ENCODE results near the gene SPECC1. TPM values are rescaled to one million over a fixed set of nuclear protein-coding genes. Genes with fewer than 3 reads are reported as not detected.

SPECC1 gene
- total RNA-seq, 1 donor from 2014 or later, result 65.7 TPM

DNA sequence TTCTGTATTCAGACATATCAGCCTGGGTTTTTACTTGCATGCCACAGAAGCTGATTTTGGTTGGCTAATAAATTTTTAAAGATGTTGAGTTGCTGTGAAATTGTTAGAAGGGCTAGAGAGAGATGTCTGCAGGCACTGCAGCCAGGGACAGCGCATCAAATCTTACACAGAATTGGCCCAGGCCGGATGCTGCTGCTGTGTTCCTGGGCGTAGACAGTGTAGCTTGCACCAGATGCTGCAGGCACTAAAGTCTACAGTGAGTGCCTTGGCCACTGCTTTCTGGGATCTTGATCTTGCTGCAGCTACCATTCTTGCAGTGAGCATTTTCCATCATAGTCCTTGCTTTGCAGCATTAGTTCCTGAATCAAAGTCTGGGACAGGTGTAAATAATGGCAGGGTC lies 169.9 kb downstream of the SPECC1 start:
- Mint-ChIP-seq H3K4me1 (ENCODE audit: unreplicated experiment) (no peaks in the 10 kb centered on the region), H3K36me3 (ENCODE audit: low read depth, unreplicated experiment) (no peaks in the 10 kb centered on the region), H3K4me3 (ENCODE audit: unreplicated experiment) (no peak overlapping the region), H3K9me3 (ENCODE audit: unreplicated experiment) (no peaks in the 10 kb centered on the region), H3K27me3 (ENCODE audit: unreplicated experiment) (no peaks in the 10 kb centered on the region), H3K27ac (ENCODE audit: unreplicated experiment) (no peak overlapping the region)
- DNase-seq (ENCODE audit: low spot score), result no peak
- TF ChIP-seq, protein P1, sequence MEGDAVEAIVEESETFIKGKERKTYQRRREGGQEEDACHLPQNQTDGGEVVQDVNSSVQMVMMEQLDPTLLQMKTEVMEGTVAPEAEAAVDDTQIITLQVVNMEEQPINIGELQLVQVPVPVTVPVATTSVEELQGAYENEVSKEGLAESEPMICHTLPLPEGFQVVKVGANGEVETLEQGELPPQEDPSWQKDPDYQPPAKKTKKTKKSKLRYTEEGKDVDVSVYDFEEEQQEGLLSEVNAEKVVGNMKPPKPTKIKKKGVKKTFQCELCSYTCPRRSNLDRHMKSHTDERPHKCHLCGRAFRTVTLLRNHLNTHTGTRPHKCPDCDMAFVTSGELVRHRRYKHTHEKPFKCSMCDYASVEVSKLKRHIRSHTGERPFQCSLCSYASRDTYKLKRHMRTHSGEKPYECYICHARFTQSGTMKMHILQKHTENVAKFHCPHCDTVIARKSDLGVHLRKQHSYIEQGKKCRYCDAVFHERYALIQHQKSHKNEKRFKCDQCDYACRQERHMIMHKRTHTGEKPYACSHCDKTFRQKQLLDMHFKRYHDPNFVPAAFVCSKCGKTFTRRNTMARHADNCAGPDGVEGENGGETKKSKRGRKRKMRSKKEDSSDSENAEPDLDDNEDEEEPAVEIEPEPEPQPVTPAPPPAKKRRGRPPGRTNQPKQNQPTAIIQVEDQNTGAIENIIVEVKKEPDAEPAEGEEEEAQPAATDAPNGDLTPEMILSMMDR (IDR thresholded peaks at IDR 0.05; ENCODE audit: unreplicated experiment), result no peak

DNA sequence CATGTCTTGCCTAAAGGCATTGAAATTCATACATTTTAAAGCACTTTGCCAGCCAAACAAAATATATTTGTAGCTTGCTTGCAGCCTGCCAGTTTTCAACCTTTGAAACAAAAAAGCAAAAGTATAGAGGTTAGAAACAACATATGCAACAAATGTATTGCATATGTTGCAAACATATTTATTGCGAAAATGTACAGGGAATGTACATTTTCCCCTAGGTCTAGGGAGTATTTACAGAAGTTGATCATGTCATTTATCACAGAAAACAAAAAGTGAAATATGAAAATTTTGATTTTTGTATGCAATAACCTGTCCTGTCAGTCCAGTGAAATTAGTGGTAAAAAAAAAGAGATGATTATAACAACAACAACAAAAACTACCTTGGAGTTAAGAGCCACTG lies 171.5 kb downstream of the SPECC1 start:
- no peak overlapping the region for H3K4me3 Mint-ChIP-seq (ENCODE audit: unreplicated experiment)
- no peak overlapping the region for H3K27ac Mint-ChIP-seq (ENCODE audit: unreplicated experiment)
- no peaks in the 10 kb centered on the region for H3K4me1 Mint-ChIP-seq (ENCODE audit: unreplicated experiment)
- H3K36me3 Mint-ChIP-seq (ENCODE audit: low read depth, unreplicated experiment), result no peaks in the 10 kb centered on the region
- TF ChIP-seq, protein P1 (IDR thresholded peaks at IDR 0.05; ENCODE audit: unreplicated experiment), result no peak
- no peaks in the 10 kb centered on the region for H3K9me3 Mint-ChIP-seq (ENCODE audit: unreplicated experiment)
- no peak for DNase-seq (ENCODE audit: low spot score)
- H3K27me3 Mint-ChIP-seq (ENCODE audit: unreplicated experiment), result no peaks in the 10 kb centered on the region

DNA sequence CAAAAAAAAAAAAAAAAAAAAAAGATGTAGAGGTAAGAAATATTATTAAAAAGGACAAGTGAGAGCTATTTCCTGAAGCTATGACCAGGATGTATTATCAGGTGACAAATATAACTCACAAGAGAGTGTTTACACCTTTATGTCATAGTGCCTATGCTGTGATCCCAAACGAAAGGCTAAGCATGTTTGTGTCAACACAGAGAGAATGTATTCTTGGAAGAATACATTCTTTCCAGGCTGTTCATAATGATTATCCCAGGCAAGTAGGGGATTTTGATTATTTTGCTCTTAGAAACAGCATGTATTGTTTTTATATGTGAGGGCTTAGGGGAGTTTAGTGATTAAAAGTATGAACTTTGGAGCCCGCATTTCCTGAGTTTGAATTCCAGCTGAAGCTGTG lies 175.0 kb downstream of the SPECC1 start:
- Mint-ChIP-seq H3K4me1 (ENCODE audit: unreplicated experiment) (no peaks in the 10 kb centered on the region), H3K27ac (ENCODE audit: unreplicated experiment) (no peak overlapping the region), H3K4me3 (ENCODE audit: unreplicated experiment) (no peak overlapping the region), H3K27me3 (ENCODE audit: unreplicated experiment) (no peaks in the 10 kb centered on the region), H3K36me3 (ENCODE audit: low read depth, unreplicated experiment) (no peaks in the 10 kb centered on the region), H3K9me3 (ENCODE audit: unreplicated experiment) (no peaks in the 10 kb centered on the region)
- TF ChIP-seq, protein P1 (IDR thresholded peaks at IDR 0.05; ENCODE audit: unreplicated experiment), result no peak
- no peak for DNase-seq (ENCODE audit: low spot score)

DNA sequence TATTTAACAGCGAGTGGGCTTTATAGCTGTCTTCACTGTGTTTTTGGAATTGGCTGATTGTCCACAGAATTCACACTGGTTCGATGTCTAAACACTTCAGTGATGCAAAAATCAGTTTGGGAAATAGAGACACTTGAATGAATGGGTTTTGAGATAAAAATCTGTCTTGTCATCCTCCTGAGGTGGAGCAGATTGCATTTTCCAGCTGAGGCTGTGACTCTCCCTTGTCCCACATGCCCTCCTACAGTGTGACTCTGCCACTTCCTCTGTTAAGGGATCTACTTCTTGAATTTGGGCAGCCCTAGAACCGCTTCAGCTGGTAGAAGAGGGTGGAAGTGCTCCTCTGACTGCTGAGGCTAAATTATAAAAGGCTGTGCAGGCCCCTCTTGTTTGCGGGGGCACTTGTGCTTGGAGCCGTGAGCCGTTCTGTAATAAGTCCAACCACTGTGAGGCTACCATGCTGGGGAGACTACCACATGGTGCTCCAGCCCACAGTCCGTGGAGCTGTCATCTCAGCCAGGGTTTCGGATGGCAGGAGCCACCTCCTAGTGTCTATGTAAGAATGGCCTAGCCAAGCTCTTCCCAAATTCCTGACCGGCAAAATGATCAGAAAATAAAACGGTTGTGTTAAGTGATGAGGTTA lies 175.9 kb downstream of the SPECC1 start:
- H3K36me3 Mint-ChIP-seq (ENCODE audit: low read depth, unreplicated experiment), result no peaks in the 10 kb centered on the region
- H3K4me1 Mint-ChIP-seq (ENCODE audit: unreplicated experiment), result peaks cover 4% of the 10 kb centered on the region
- DNase-seq (ENCODE audit: low spot score), result no peak
- H3K27me3 Mint-ChIP-seq (ENCODE audit: unreplicated experiment), result peaks cover 3% of the 10 kb centered on the region
- no peak overlapping the region for H3K4me3 Mint-ChIP-seq (ENCODE audit: unreplicated experiment)
- H3K27ac Mint-ChIP-seq (ENCODE audit: unreplicated experiment), result no peak overlapping the region
- TF ChIP-seq, protein P1 (IDR thresholded peaks at IDR 0.05; ENCODE audit: unreplicated experiment), result no peak
- no peaks in the 10 kb centered on the region for H3K9me3 Mint-ChIP-seq (ENCODE audit: unreplicated experiment)

DNA sequence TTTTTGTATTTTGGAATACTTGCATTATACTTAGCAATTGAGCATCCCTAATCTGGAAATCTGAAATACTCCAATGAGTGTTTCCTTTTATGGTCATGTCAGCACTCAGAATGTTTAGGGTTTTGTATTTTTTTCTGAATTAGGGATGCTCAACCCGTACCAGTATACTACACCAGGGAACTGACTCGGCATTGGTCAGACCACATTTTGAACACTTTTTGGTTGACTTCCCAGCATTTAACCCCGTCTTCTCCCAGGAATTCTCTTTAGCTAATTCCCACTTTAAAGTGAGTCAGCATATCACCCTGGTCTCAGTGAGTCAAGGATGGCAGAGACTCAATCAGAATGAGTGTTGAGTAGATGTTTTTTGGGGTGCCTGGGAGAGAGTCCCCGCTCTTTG lies 177.9 kb downstream of the SPECC1 start:
- TF ChIP-seq, protein P1 (IDR thresholded peaks at IDR 0.05; ENCODE audit: unreplicated experiment), result no peak
- no peaks in the 10 kb centered on the region for H3K36me3 Mint-ChIP-seq (ENCODE audit: low read depth, unreplicated experiment)
- DNase-seq (ENCODE audit: low spot score), result no peak
- no peaks in the 10 kb centered on the region for H3K9me3 Mint-ChIP-seq (ENCODE audit: unreplicated experiment)
- peaks cover 3% of the 10 kb centered on the region for H3K27me3 Mint-ChIP-seq (ENCODE audit: unreplicated experiment)
- H3K4me3 Mint-ChIP-seq (ENCODE audit: unreplicated experiment), result no peak overlapping the region
- H3K27ac Mint-ChIP-seq (ENCODE audit: unreplicated experiment), result no peak overlapping the region
- H3K4me1 Mint-ChIP-seq (ENCODE audit: unreplicated experiment), result peaks cover 4% of the 10 kb centered on the region

Measured in endothelial cell (in vitro differentiated cells).